ENCODE data around the gene ABI3BP.

The ABI3BP gene

GRCh38 chr3:100936931-100937330 lies 56.3 kb downstream of the ABI3BP start:
- FAIRE-seq (no peak), DNase-seq (ENCODE audit: insufficient read length, low spot score) (no peak)
- TF ChIP-seq POLR2A (IDR thresholded peaks at IDR 0.05; ENCODE audit: low read depth, low read length) (no peak), PAX5 (IDR thresholded peaks at IDR 0.05; ENCODE audit: insufficient read depth, low read length, severe bottlenecking) (no peak), SPI1 (IDR thresholded peaks at IDR 0.05; ENCODE audit: low read depth, low read length) (no peak), POU2F2 (IDR thresholded peaks at IDR 0.05; ENCODE audit: low read depth, low read length) (no peak), TAF1 (IDR thresholded peaks at IDR 0.05; ENCODE audit: low read depth, low read length) (no peak), POLR2AphosphoS5 (IDR thresholded peaks at IDR 0.05; ENCODE audit: low read depth, low read length) (no peak)

DNA sequence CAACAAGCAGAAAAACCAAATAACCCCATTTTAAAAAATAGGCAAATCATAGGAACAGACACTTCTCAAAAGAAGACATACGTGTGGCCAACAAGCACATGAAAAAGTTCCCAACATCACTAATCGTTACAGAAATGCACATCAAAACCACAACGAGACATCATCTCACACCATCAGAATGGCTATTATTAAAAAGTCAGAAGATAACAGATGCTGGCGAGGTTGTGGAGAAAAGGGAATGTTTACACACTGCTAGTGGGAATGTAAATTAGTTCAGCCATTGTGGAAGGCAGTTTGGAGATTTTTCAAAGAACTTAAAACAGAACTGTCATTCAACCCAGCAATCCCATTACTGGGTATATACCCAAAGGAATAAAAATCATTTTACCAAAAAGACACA lies 60.7 kb downstream of the ABI3BP start:
- TF ChIP-seq TAF1 (IDR thresholded peaks at IDR 0.05; ENCODE audit: low read depth, low read length) (no peak), POLR2AphosphoS5 (IDR thresholded peaks at IDR 0.05; ENCODE audit: low read depth, low read length) (no peak), PAX5 (IDR thresholded peaks at IDR 0.05; ENCODE audit: insufficient read depth, low read length, severe bottlenecking) (no peak), POU2F2 (IDR thresholded peaks at IDR 0.05; ENCODE audit: low read depth, low read length) (no peak), POLR2A (IDR thresholded peaks at IDR 0.05; ENCODE audit: low read depth, low read length) (no peak), SPI1 (IDR thresholded peaks at IDR 0.05; ENCODE audit: low read depth, low read length) (no peak)
- no peak for FAIRE-seq
- no peak for DNase-seq (ENCODE audit: insufficient read length, low spot score)

GRCh38 chr3:100928638-100929428 lies 64.4 kb downstream of the ABI3BP start:
- TF ChIP-seq POLR2AphosphoS5 (IDR thresholded peaks at IDR 0.05; ENCODE audit: low read depth, low read length) = no peak
- no peak for TF ChIP-seq PAX5 (IDR thresholded peaks at IDR 0.05; ENCODE audit: insufficient read depth, low read length, severe bottlenecking)
- no peak for TF ChIP-seq POLR2A (IDR thresholded peaks at IDR 0.05; ENCODE audit: low read depth, low read length)
- no peak for TF ChIP-seq POU2F2 (IDR thresholded peaks at IDR 0.05; ENCODE audit: low read depth, low read length)
- no peak for TF ChIP-seq TAF1 (IDR thresholded peaks at IDR 0.05; ENCODE audit: low read depth, low read length)
- TF ChIP-seq SPI1 (IDR thresholded peaks at IDR 0.05; ENCODE audit: low read depth, low read length) = no peak
- no peak for FAIRE-seq
- DNase-seq (ENCODE audit: insufficient read length, low spot score) = no peak

DNA sequence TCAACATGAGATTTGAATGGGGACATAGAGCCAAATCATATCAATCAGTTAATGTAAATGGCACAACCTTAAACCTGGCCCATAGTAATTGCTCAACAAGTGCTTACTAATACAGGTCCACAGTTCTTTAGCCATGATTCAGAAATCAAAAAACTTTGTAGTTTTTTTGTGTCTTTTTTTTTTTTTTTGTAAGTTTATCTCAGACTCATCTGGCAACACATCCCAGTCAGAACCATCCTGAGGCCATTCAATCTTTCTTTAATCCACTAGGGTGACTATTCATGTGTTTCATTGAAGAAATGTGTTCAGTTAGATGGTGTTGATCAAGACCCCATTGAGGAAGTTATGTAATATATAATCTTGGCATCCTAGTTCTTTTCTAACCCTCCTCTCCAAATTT lies 65.4 kb downstream of the ABI3BP start:
- TF ChIP-seq TAF1 (IDR thresholded peaks at IDR 0.05; ENCODE audit: low read depth, low read length) (no peak), POLR2A (IDR thresholded peaks at IDR 0.05; ENCODE audit: low read depth, low read length) (no peak), POU2F2 (IDR thresholded peaks at IDR 0.05; ENCODE audit: low read depth, low read length) (no peak), POLR2AphosphoS5 (IDR thresholded peaks at IDR 0.05; ENCODE audit: low read depth, low read length) (no peak), PAX5 (IDR thresholded peaks at IDR 0.05; ENCODE audit: insufficient read depth, low read length, severe bottlenecking) (no peak), SPI1 (IDR thresholded peaks at IDR 0.05; ENCODE audit: low read depth, low read length) (no peak)
- DNase-seq (ENCODE audit: insufficient read length, low spot score) (no peak), FAIRE-seq (no peak)

DNA sequence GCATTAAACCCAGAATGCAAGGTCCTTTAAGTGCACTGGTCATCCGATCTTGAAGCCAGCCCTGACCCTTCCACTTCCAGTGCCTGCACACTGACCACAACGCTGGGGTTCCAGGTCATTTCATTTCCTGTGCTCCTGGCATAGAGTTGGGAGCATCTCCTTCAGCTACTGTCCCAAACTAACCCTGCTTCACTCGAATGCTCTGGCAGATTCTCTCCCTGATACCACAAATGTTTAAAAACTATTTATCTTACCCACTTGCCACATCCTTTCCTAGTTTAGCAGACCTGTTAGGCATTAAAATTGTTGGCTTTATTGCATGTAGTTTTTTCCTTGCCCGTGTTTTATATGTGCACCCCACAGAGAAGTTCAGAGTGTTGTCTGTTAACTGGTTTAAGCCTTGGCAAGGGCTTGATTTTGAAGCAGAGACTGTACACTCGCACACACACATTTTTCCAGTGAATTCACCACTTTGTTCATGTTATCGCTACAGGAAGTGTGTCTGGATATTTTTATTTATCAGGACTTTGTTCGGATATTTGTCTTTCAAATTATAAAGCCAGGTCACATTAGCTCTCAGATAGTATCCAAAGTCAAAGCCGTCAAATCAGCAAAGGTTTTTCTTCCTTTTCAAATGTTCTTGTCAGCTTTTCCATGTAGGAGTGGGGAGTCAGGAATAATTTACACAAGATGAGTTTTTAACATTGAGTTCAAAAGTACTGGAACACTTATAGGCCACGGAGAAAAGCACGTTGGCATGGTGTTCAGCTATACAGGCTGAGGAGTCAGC lies 77.3 kb downstream of the ABI3BP start:
- FAIRE-seq (no peak), DNase-seq (ENCODE audit: insufficient read length, low spot score) (no peak)
- TF ChIP-seq PAX5 (IDR thresholded peaks at IDR 0.05; ENCODE audit: insufficient read depth, low read length, severe bottlenecking) (no peak), POU2F2 (IDR thresholded peaks at IDR 0.05; ENCODE audit: low read depth, low read length) (no peak), POLR2A (IDR thresholded peaks at IDR 0.05; ENCODE audit: low read depth, low read length) (no peak), POLR2AphosphoS5 (IDR thresholded peaks at IDR 0.05; ENCODE audit: low read depth, low read length) (no peak), SPI1 (IDR thresholded peaks at IDR 0.05; ENCODE audit: low read depth, low read length) (no peak), TAF1 (IDR thresholded peaks at IDR 0.05; ENCODE audit: low read depth, low read length) (no peak)

GRCh38 chr3:100913870-100914648 lies 79.2 kb downstream of the ABI3BP start:
- FAIRE-seq = no peak
- TF ChIP-seq POU2F2 (IDR thresholded peaks at IDR 0.05; ENCODE audit: low read depth, low read length) (no peak), TAF1 (IDR thresholded peaks at IDR 0.05; ENCODE audit: low read depth, low read length) (no peak)
- DNase-seq (ENCODE audit: insufficient read length, low spot score) = no peak

DNA sequence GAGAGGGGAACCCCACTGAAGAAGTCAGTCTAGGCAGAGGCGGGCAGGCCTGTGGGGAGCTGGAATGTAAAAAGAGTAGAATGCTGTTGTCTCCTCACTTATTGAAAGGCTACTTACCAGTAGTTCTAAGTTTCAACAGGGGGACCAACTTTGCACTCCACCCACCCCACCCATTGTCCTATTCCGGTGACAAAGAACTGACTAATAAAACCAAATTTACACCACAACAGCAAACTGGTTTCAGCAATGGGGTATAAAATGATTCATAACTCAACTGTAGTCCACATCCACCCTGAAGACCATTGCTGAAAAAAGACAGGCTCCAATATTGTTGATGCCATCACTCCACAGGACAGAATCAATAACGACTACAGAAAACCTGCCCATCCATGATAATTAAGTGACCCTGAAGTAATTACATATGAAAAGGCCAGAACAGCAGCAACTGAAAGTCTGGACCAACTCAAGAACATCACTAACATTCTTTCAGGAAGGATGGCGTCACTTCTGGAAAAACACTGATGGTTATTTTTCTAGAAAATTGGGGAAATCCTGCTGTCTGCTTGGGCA lies 80.2 kb downstream of the ABI3BP start:
- FAIRE-seq (no peak), DNase-seq (ENCODE audit: insufficient read length, low spot score) (no peak)
- TF ChIP-seq TAF1 (IDR thresholded peaks at IDR 0.05; ENCODE audit: low read depth, low read length) = no peak
- TF ChIP-seq SPI1 (IDR thresholded peaks at IDR 0.05; ENCODE audit: low read depth, low read length) = no peak
- TF ChIP-seq POLR2A (IDR thresholded peaks at IDR 0.05; ENCODE audit: low read depth, low read length) = no peak
- TF ChIP-seq POU2F2 (IDR thresholded peaks at IDR 0.05; ENCODE audit: low read depth, low read length) = no peak
- no peak for TF ChIP-seq POLR2AphosphoS5 (IDR thresholded peaks at IDR 0.05; ENCODE audit: low read depth, low read length)
- TF ChIP-seq PAX5 (IDR thresholded peaks at IDR 0.05; ENCODE audit: insufficient read depth, low read length, severe bottlenecking) = no peak

- no peak for FAIRE-seq
Measured at GRCh38 chr3:100912571-100912970, 80.7 kb downstream of the ABI3BP start.

More at GRCh38 chr3:100912571-100912970, 80.7 kb downstream of the ABI3BP start:
- no peak for TF ChIP-seq SPI1 (IDR thresholded peaks at IDR 0.05; ENCODE audit: low read depth, low read length)
- TF ChIP-seq POLR2AphosphoS5 (IDR thresholded peaks at IDR 0.05; ENCODE audit: low read depth, low read length) = no peak
- TF ChIP-seq TAF1 (IDR thresholded peaks at IDR 0.05; ENCODE audit: low read depth, low read length) = no peak
- no peak for TF ChIP-seq POU2F2 (IDR thresholded peaks at IDR 0.05; ENCODE audit: low read depth, low read length)
- no peak for TF ChIP-seq PAX5 (IDR thresholded peaks at IDR 0.05; ENCODE audit: insufficient read depth, low read length, severe bottlenecking)
- TF ChIP-seq POLR2A (IDR thresholded peaks at IDR 0.05; ENCODE audit: low read depth, low read length) = no peak
- DNase-seq (ENCODE audit: insufficient read length, low spot score) = no peak
